Measurements from ENCODE around the gene PIK3R1. TPM values are rescaled to one million over a fixed set of nuclear protein-coding genes. Genes with fewer than 3 reads are reported as not detected.

PIK3R1 gene
- total RNA-seq, 3 donors from 2014 or later = 66.7 to 197 (median 74.9) TPM

DNA sequence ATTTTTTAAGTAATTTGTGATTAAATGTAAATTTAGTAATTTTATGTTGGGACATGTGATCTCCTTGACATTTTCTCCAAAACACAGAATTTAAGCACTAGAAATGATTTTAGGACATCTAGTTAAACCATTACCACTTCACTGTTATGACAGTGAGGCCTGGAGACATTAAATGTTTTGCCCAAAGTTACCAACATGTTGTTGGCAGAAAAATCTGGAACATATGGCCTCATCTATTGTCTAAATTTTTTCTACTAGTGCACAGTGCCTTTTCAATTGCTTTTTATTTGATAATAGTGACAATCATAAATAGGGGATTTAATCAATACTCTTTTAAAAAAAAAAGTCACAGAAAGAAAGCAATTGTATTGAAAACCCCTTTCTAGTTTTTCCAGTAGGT, 45.6 kb downstream of the PIK3R1 start:
- no peak for DNase-seq
- no peak for ATAC-seq
- Histone ChIP-seq H3K4me1 (ENCODE audit: low read depth) (peaks cover 18% of the 10 kb centered on the region), H3K36me3 (ENCODE audit: low read depth) (no peaks in the 10 kb centered on the region), H3K4me3 (no peak overlapping the region), H3K9me3 (no peaks in the 10 kb centered on the region)
- intact Hi-C loops (cut with DNase I, micrococcal nuclease) = no loop called here
- TF ChIP-seq, protein P1, sequence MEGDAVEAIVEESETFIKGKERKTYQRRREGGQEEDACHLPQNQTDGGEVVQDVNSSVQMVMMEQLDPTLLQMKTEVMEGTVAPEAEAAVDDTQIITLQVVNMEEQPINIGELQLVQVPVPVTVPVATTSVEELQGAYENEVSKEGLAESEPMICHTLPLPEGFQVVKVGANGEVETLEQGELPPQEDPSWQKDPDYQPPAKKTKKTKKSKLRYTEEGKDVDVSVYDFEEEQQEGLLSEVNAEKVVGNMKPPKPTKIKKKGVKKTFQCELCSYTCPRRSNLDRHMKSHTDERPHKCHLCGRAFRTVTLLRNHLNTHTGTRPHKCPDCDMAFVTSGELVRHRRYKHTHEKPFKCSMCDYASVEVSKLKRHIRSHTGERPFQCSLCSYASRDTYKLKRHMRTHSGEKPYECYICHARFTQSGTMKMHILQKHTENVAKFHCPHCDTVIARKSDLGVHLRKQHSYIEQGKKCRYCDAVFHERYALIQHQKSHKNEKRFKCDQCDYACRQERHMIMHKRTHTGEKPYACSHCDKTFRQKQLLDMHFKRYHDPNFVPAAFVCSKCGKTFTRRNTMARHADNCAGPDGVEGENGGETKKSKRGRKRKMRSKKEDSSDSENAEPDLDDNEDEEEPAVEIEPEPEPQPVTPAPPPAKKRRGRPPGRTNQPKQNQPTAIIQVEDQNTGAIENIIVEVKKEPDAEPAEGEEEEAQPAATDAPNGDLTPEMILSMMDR (IDR thresholded peaks at IDR 0.05) = no peak

DNA sequence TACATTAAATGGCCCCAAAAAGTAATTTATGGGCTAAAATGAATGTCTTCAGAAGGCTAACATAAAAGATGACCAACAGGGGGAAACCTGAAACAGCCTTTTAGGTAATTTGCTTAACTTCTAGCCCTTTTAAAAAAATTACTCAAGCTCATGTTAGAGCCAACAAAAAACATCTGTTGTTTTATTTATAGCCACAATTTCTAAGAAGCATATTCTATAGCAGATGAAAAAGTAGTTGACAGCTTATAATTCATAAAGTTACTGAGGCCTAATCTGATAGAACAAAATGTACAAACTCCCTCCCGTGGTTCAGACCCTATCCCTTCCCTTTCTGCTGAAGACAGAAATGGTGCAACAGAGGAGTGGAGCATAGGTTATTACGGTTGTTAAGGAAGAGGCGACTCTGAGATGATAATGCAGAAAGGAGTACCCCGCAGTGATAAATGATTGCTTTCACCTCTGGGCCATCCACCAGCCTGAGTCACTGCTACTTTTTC, 46.1 kb downstream of the PIK3R1 start:
- no peak overlapping the region for H3K4me3 ChIP-seq
- peaks cover 22% of the 10 kb centered on the region for H3K4me1 ChIP-seq (ENCODE audit: low read depth)
- ATAC-seq (no peak), DNase-seq (no peak)
- intact Hi-C loops (cut with DNase I, micrococcal nuclease) = no loop called here
- no peaks in the 10 kb centered on the region for H3K9me3 ChIP-seq
- no peaks in the 10 kb centered on the region for H3K36me3 ChIP-seq (ENCODE audit: low read depth)
- TF ChIP-seq, protein P1 (IDR thresholded peaks at IDR 0.05) = no peak

DNA sequence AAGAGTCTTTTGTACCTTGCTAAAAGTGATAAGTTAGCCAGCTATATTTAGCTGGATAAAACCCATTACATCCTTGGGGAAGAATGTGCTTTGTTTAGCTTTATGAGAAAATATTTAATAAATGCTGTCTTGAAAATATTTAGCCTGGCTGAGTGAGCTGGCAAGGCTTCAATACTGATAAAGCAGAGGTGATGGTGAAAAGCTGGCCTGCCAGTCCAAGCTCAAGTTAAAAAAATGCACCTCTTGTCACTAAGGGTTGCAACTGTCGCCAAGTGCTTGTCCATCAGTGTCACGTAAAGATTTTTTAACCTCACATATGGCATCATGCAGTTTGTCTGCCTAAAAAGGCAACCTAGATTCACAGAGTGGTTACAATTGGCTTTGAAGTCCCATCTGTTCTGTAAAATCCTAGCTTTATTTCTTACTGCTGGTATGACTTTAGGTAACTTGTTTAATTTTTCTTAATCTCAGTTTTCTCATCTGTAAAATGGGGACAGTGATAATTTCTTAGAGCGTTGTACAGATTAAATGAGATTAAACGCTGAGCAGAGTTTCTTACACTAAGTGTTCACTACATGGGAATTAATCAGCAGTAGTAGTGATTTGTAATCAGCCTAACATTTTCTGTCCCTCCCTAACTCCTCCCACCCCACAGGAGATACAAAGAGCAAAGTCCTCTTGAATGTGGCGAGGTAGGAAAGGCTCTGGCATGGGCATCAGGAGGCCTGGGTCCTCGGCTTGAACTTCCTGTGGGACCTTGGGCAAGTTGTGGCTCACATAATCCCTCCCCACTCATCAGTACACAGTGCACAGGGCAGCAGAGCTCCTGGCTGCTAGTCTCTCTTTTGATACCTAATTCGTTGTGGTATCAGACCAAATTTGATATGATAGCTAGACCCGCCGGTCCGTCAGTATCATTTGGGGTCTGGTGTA, 48.7 kb downstream of the PIK3R1 start:
- intact Hi-C loops (cut with DNase I, micrococcal nuclease) = no loop called here
- Histone ChIP-seq H3K4me1 (ENCODE audit: low read depth) (peaks cover 46% of the 10 kb centered on the region), H3K4me3 (no peak overlapping the region), H3K9me3 (no peaks in the 10 kb centered on the region), H3K36me3 (ENCODE audit: low read depth) (no peaks in the 10 kb centered on the region)
- ATAC-seq = peak; percentile 60
- TF ChIP-seq, protein P1 (IDR thresholded peaks at IDR 0.05) = no peak
- DNase-seq = no peak

DNA sequence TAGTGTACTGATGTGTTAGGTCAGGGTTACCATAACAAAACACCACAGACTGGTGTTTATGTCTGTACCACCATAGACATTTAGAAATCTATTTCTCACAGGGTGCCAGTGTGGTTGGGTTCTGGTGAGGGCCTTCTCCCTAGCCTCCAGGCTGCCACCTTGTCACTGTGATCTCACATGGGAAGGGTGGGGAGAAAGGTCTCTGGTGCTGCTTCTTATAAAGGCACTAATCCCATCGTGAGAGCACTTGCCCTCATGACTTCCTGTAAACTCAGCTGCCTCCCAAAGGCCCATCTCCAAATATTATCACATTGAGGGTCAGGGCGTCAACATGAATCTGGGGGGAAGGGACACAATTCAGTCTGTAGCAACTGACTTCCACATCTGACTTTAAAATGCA, 49.8 kb downstream of the PIK3R1 start:
- no peaks in the 10 kb centered on the region for H3K36me3 ChIP-seq (ENCODE audit: low read depth)
- H3K4me1 ChIP-seq (ENCODE audit: low read depth) = peaks cover 46% of the 10 kb centered on the region
- TF ChIP-seq, protein P1 (IDR thresholded peaks at IDR 0.05) = no peak
- no peak overlapping the region for H3K4me3 ChIP-seq
- H3K9me3 ChIP-seq = no peaks in the 10 kb centered on the region
- DNase-seq (no peak), ATAC-seq (peak; percentile 25)
- intact Hi-C loops (cut with DNase I, micrococcal nuclease) = no loop called here

DNA sequence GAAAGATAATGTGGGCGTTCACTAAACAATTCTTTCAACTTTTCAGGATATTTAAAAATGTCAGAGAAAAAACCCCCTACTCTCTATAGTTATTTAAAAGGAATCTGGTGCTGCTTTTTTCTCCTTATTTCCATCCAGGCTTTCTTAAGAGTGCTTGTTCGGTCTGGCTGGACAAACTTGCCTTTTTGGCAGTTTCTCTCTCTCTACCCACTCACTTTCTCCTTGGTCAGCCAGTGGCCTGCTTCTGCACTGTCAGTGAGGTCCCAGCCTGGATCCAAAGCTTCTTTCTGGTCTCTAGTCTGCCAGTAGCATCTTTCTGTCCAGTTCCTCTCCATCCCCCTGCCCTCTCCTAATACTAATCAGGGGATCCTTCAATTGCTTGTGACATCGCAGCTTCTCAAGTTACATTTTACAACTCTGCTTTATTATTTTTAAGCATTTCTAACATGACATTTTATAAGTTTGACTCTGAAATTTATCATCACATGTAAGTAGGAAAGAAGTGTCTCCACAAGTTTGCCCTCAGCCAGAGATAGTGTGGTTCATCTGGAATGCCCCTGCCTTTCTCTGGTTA, 50.4 kb downstream of the PIK3R1 start:
- no peak for DNase-seq
- peak; percentile 24 for ATAC-seq
- no peak overlapping the region for H3K4me3 ChIP-seq
- intact Hi-C loops (cut with DNase I, micrococcal nuclease) = no loop called here
- H3K9me3 ChIP-seq = no peaks in the 10 kb centered on the region
- H3K36me3 ChIP-seq (ENCODE audit: low read depth) = no peaks in the 10 kb centered on the region
- TF ChIP-seq, protein P1 (IDR thresholded peaks at IDR 0.05) = no peak
- H3K4me1 ChIP-seq (ENCODE audit: low read depth) = peaks cover 46% of the 10 kb centered on the region
